Measurements from ENCODE around the gene TUBA4A. TPM values are rescaled to one million over a fixed set of nuclear protein-coding genes. Genes with fewer than 3 reads are reported as not detected.
A peak's percentile ranks its signal among the peaks of the same experiment; 100 is the strongest.

TUBA4A gene
- total RNA-seq, 2 donors from 2014 or later: 17.8 to 20.2 TPM

- Histone ChIP-seq H3K4me3 (no peak overlapping the region), H3K36me3 (replicated peaks in 1 of 2; ENCODE audit: insufficient read depth in 1 of 2, low read depth in 2 of 2) (peaks cover 0 to 2% of the 10 kb centered on the region in 2 donors), H3K9me3 (no peaks in the 10 kb centered on the region), H3K27me3 (no peaks in the 10 kb centered on the region), H3K27ac (no peak overlapping the region), H3K4me1 (peaks cover 31% of the 10 kb centered on the region)
- 90 to 94% methylated on average over 19 to 27 of the region's 27 CpGs for WGBS, 2 donors
- TF ChIP-seq CTCF (IDR thresholded peaks at IDR 0.05) (no peak), POLR2A (IDR thresholded peaks at IDR 0.05) (no peak)
- ATAC-seq (no peak), DNase-seq (no peak)
- intact Hi-C loops (cut with DNase I): no loop called here
Observed at GRCh38 chr2:219215871-219216534, 37.7 kb downstream of the TUBA4A start.

GRCh38 chr2:219214786-219215185, 38.9 kb downstream of the TUBA4A start:
- intact Hi-C loops (cut with DNase I): no loop called here
- WGBS, 2 donors: 86 to 89% methylated on average over 6 of the region's 6 CpGs
- no peak overlapping the region for H3K4me3 ChIP-seq

GRCh38 chr2:219214141-219214540, 39.6 kb downstream of the TUBA4A start:
- TF ChIP-seq CTCF (IDR thresholded peaks at IDR 0.05) (no peak), POLR2A (IDR thresholded peaks at IDR 0.05) (no peak)
- intact Hi-C loops (cut with DNase I): no loop called here
- Histone ChIP-seq H3K9me3 (no peaks in the 10 kb centered on the region), H3K4me1 (peaks cover 22% of the 10 kb centered on the region), H3K27me3 (no peaks in the 10 kb centered on the region), H3K36me3 (replicated peaks in 1 of 2; ENCODE audit: insufficient read depth in 1 of 2, low read depth in 2 of 2) (peaks cover 0 to 2% of the 10 kb centered on the region in 2 donors), H3K27ac (no peak overlapping the region), H3K4me3 (no peak overlapping the region)
- whole genome bisulfite sequencing, 2 donors: 94 to 95% methylated on average over 15 of the region's 15 CpGs
- peak in 1 of 4 donors; percentile 5 for DNase-seq
- no peak for ATAC-seq

More at GRCh38 chr2:219214786-219215185, 38.9 kb downstream of the TUBA4A start:
- Histone ChIP-seq H3K9me3 (no peaks in the 10 kb centered on the region), H3K27ac (no peak overlapping the region), H3K27me3 (no peaks in the 10 kb centered on the region), H3K36me3 (replicated peaks in 1 of 2; ENCODE audit: insufficient read depth in 1 of 2, low read depth in 2 of 2) (peaks cover 0 to 2% of the 10 kb centered on the region in 2 donors), H3K4me1 (peaks cover 28% of the 10 kb centered on the region)
- DNase-seq (no peak), ATAC-seq (no peak)
- no peak for TF ChIP-seq POLR2A (IDR thresholded peaks at IDR 0.05)
- no peak for TF ChIP-seq CTCF (IDR thresholded peaks at IDR 0.05)

GRCh38 chr2:219213486-219214071, 40.1 kb downstream of the TUBA4A start:
- intact Hi-C loops (cut with DNase I): no loop called here
- H3K36me3 ChIP-seq (replicated peaks in 1 of 2; ENCODE audit: insufficient read depth in 1 of 2, low read depth in 2 of 2): peaks cover 0 to 3% of the 10 kb centered on the region in 2 donors
- no peak for TF ChIP-seq POLR2A (IDR thresholded peaks at IDR 0.05)
- no peak for TF ChIP-seq CTCF (IDR thresholded peaks at IDR 0.05)
- H3K27ac ChIP-seq: no peak overlapping the region
- WGBS, 2 donors: 91 to 94% methylated on average over 10 of the region's 10 CpGs
- DNase-seq (peak in 1 of 4 donors; percentile 2), ATAC-seq (no peak)
- H3K9me3 ChIP-seq: no peaks in the 10 kb centered on the region
- no peak overlapping the region for H3K4me3 ChIP-seq
- H3K27me3 ChIP-seq: no peaks in the 10 kb centered on the region
- peaks cover 16% of the 10 kb centered on the region for H3K4me1 ChIP-seq
